Right lobe of liver (tissue), 4 donors: Measurements from ENCODE around the gene HOMER1.

Experiments used
- POLR2A ChIP-seq: fragments of 450-650 bp; IDR thresholded peaks from one replicate; pipeline ENCODE4 v1.6.1; 2017; ENCODE audit warnings: antibody characterized with exemption, mild to moderate bottlenecking
- TF ChIP-seq, protein P1 (sequence below), 4 donors: fragments of 200-600 bp in 3 of 4; fragments of 450-650 bp in 1 of 4; IDR thresholded peaks; one replicate each; pipeline versions ENCODE4 v1.5.1 to v1.8.0; 2016 to 2022; ENCODE audit warnings: antibody characterized with exemption in 4 of 4, mild to moderate bottlenecking in 2 of 4
- donor health status: DM: no; HTN: no; CAD: no.
- donor health status: DM: no; HTN: no; CAD: no.
- donor health status: DM: no; HTN: yes; CAD: no.

DNA sequence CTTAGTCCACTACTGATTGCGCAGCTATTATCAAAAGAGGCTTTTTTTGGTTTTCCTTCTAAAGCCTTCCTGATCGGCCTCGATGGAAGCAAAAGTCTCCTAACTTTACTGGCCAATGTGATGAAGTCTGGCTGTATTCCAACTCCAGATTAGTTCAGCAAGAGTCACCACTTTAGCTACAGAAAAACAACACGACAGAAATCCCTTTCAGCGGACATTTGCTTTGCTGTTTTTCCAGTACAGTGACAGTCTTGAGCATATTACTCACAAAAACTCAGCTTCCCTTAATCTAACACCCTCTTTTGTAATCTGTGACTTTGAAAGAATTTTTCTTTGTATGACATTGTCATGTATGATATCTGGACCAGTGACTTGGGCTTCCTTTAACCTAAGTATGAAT, 95.7 kb downstream of the HOMER1 start:
- TF ChIP-seq POLR2A = no peak
- TF ChIP-seq, protein P1, sequence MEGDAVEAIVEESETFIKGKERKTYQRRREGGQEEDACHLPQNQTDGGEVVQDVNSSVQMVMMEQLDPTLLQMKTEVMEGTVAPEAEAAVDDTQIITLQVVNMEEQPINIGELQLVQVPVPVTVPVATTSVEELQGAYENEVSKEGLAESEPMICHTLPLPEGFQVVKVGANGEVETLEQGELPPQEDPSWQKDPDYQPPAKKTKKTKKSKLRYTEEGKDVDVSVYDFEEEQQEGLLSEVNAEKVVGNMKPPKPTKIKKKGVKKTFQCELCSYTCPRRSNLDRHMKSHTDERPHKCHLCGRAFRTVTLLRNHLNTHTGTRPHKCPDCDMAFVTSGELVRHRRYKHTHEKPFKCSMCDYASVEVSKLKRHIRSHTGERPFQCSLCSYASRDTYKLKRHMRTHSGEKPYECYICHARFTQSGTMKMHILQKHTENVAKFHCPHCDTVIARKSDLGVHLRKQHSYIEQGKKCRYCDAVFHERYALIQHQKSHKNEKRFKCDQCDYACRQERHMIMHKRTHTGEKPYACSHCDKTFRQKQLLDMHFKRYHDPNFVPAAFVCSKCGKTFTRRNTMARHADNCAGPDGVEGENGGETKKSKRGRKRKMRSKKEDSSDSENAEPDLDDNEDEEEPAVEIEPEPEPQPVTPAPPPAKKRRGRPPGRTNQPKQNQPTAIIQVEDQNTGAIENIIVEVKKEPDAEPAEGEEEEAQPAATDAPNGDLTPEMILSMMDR (IDR thresholded peaks at IDR 0.05) = no peak
